ENCODE measurements around the gene CORO6. TPM values are rescaled to one million over a fixed set of nuclear protein-coding genes. Genes with fewer than 3 reads are reported as not detected.

Gene CORO6
- total and polyA plus RNA-seq, 2 experiments from 2014 or later = 3.7 to 6.5 TPM

DNA sequence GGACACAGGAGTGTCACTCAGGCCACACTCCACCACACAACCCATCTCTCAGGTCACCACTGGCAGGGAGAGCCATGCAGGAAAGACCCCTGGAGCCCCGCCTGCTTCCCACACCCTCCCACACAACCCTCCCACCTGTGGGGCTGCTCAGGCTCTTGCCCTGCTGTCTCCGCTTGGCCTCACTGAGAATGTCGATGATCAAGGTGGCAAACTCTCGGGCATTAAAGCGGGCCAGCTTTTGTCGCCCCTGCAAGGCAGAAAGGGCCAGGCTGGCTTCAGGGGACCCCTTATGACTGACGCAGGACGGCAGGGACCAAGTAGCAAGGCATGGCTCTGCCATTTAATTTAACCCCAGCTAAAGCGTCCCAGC, 45.7 kb downstream of the CORO6 start:
- H3K36me3 ChIP-seq (ENCODE audit: low read depth) = peaks cover 5% of the 10 kb centered on the region; the same call in 1 of the 2 replicates
- no peak overlapping the region for H3K4me2 ChIP-seq (ENCODE audit: unreplicated experiment)
- H3K27me3 ChIP-seq (replicated peaks; ENCODE audit: insufficient read depth) = no peaks in the 10 kb centered on the region
- H3K9me2 ChIP-seq (ENCODE audit: insufficient read depth) = no peaks in the 10 kb centered on the region
- no peak overlapping the region for H3K4me3 ChIP-seq
- no peak for DNase-seq
- H3K4me1 ChIP-seq (ENCODE audit: insufficient read depth) = 0 out of 2 replicates have a peak, but pooled peaks cover 8% of the 10 kb centered on the region
- in situ Hi-C loops (cut with MboI) = no loop called here
- no peaks in the 10 kb centered on the region for H4K20me1 ChIP-seq (ENCODE audit: insufficient read depth)
- no peaks in the 10 kb centered on the region for H3K9me3 ChIP-seq (ENCODE audit: low read depth)
- H3K9ac ChIP-seq = no peak overlapping the region
- no peaks in the 10 kb centered on the region for H3F3A ChIP-seq (ENCODE audit: insufficient read depth)
- H3K27ac ChIP-seq = no peak overlapping the region
- WGBS, 2 experiments (ENCODE audit: low coverage in 1 of 2, low lambda C conversion rate in 2 of 2, missing lambda C conversion rate in 2 of 2) = 95 to 97% methylated on average over 8 to 9 of the region's 9 CpGs
- peaks cover under 1% of the 10 kb centered on the region; the same call in 1 of the 2 replicates for H3K79me2 ChIP-seq (ENCODE audit: insufficient read depth)
- no peak overlapping the region for H2AFZ ChIP-seq
- TF ChIP-seq EZH2 (IDR thresholded peaks at IDR 0.05; ENCODE audit: insufficient read depth, poor library complexity, severe bottlenecking) (no peak), EZH2phosphoT487 (IDR thresholded peaks at IDR 0.05; ENCODE audit: insufficient read depth, low read depth) (no peak)

DNA sequence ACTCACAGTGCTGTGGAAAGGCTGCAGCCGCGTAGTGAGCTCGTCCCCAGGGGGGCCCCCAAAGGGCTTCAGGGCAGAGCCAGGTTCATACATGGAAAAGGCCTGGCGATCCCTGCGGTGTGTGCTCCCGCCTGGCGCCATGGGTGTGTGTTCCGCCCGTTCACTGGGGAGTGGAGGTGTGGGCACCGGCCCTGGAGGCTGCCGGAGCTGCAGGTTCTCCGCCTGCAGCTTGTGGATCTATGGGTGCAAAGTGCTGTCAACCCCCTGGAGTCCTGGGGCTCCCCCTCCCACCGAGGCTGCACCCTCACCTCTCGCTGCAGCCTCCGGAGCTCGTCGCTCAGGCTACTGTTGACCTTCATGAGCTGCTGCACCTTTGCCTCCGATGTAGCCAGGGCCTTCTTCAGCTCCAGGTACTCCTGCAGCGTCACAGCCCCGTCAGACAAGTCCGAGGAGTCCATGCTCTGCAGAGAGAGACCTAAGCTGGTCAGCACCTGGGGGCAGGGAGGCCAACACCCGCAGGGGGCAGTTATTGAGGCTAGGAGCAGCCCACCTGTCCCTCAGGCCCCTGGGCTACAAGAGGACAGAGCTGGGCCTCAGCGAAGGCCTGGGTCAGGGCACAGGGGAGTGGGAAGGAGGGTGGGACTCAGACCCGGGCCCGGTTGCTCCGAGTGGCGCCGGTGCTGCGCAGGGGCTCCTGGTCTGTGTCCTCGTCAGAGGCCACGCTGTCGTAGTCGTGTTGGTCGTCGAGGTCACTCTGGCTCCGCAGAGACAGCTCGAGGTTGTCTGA, 46.3 kb downstream of the CORO6 start:
- H3K36me3 ChIP-seq (ENCODE audit: low read depth) = peaks cover 5% of the 10 kb centered on the region; the same call in 1 of the 2 replicates
- H3K9me3 ChIP-seq (ENCODE audit: low read depth) = no peaks in the 10 kb centered on the region
- no peak for DNase-seq
- no peak for TF ChIP-seq EZH2phosphoT487 (IDR thresholded peaks at IDR 0.05; ENCODE audit: insufficient read depth, low read depth)
- no peak for TF ChIP-seq EZH2 (IDR thresholded peaks at IDR 0.05; ENCODE audit: insufficient read depth, poor library complexity, severe bottlenecking)
- no peak overlapping the region for H3K9ac ChIP-seq
- WGBS, 2 experiments (ENCODE audit: low coverage in 1 of 2, low lambda C conversion rate in 2 of 2, missing lambda C conversion rate in 2 of 2) = 94 to 96% methylated on average over 32 to 37 of the region's 37 CpGs
- H3K9me2 ChIP-seq (ENCODE audit: insufficient read depth) = no peaks in the 10 kb centered on the region
- no peak overlapping the region for H3K4me3 ChIP-seq
- H4K20me1 ChIP-seq (ENCODE audit: insufficient read depth) = no peaks in the 10 kb centered on the region
- no peaks in the 10 kb centered on the region; the same call in 1 of the 2 replicates for H3K79me2 ChIP-seq (ENCODE audit: insufficient read depth)
- in situ Hi-C loops (cut with MboI) = no loop called here
- H3K27me3 ChIP-seq (replicated peaks; ENCODE audit: insufficient read depth) = no peaks in the 10 kb centered on the region
- 0 out of 2 replicates have a peak, but pooled peaks cover 8% of the 10 kb centered on the region for H3K4me1 ChIP-seq (ENCODE audit: insufficient read depth)
- no peak overlapping the region for H2AFZ ChIP-seq
- H3K4me2 ChIP-seq (ENCODE audit: unreplicated experiment) = no peak overlapping the region
- no peak overlapping the region for H3K27ac ChIP-seq
- no peaks in the 10 kb centered on the region for H3F3A ChIP-seq (ENCODE audit: insufficient read depth)

DNA sequence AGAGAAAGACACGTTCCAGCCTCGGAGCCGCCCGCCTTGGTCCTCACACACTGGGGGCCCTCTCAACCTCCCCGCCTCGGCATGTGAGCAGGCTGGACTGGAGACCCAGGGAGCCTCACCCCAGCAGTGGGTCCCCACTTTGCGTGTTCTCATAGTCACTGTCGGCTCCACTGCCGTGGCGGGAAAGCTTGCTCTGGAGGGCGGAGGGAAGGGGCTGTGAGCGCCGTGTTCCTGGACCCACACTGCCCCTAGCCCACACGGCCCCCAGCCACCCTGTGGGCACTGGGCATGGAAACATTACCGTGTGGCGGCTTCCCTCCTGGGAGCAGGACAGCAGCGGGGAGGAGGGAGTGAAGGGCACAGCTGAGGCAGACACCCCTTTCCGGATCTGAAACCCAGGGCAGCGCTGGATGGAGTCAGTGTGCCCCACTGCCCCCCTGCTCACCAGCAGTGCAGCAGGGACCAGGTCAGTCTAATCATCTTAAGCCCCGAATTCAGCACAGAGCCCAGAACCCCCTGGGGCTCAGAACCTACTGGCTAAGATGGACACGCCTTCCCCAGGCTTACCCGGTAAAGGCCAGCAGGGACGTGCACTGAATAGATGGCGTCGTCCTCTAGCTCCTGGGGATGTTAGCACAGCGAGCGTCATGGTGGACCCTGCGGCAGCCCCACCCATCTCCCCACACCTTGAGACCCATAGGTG, 47.0 kb downstream of the CORO6 start:
- Histone ChIP-seq H3K27ac (no peak overlapping the region), H3K9me2 (ENCODE audit: insufficient read depth) (no peaks in the 10 kb centered on the region), H3K4me2 (ENCODE audit: unreplicated experiment) (no peak overlapping the region), H3F3A (ENCODE audit: insufficient read depth) (no peaks in the 10 kb centered on the region; the same call in 1 of the 2 replicates), H3K4me1 (ENCODE audit: insufficient read depth) (0 out of 2 replicates have a peak, but pooled peaks cover 8% of the 10 kb centered on the region), H3K36me3 (ENCODE audit: low read depth) (peaks cover 5% of the 10 kb centered on the region; the same call in 1 of the 2 replicates), H3K4me3 (no peak overlapping the region), H3K79me2 (ENCODE audit: insufficient read depth) (no peaks in the 10 kb centered on the region; the same call in 1 of the 2 replicates), H3K9me3 (ENCODE audit: low read depth) (no peaks in the 10 kb centered on the region), H2AFZ (no peak overlapping the region), H4K20me1 (ENCODE audit: insufficient read depth) (no peaks in the 10 kb centered on the region), H3K9ac (no peak overlapping the region), H3K27me3 (replicated peaks; ENCODE audit: insufficient read depth) (no peaks in the 10 kb centered on the region)
- in situ Hi-C loops (cut with MboI) = no loop called here
- no peak for TF ChIP-seq EZH2phosphoT487 (IDR thresholded peaks at IDR 0.05; ENCODE audit: insufficient read depth, low read depth)
- no peak for TF ChIP-seq EZH2 (IDR thresholded peaks at IDR 0.05; ENCODE audit: insufficient read depth, poor library complexity, severe bottlenecking)
- no peak for DNase-seq
- 89% methylated on average over 28 of the region's 28 CpGs for WGBS, 2 experiments (ENCODE audit: low coverage in 1 of 2, low lambda C conversion rate in 2 of 2, missing lambda C conversion rate in 2 of 2)

DNA sequence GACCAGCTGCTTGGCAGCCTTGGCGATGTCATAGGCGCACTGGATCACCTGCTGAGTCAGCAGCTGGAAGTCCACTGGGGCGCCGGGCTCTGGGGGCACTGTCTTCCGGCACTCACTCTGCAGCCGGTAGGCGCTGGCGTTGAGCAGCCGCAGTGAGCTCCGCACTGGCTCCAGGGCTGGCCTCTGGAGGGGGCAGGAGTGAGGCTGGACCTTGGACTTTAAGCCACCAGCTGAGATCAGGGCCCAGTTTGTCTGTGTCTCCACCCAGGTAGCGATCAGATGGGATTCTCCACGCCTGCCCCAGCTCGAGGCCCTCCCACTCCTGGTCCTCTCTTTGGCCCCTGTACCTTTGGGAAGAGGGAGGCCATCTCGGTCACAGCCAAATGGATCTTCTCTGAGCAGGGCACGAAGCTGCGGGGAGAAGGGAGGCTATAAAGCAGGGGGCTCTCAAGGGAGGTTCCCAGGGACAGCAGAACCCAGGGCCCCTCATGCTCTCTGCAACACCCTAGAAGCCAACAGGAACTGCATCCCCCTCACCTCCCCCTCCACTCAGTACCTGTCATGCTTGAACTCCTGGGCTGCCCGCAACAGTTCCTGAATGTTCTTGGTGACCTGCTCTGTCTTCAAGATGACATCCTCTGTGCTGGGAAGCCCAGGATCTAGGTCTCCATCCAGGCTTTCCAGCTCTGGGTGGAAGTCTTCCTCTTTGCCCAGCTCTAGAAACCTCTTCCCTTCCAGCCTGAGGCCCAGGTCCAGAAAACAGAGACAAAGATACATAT, 47.8 kb downstream of the CORO6 start:
- no peak overlapping the region for H2AFZ ChIP-seq
- no peaks in the 10 kb centered on the region for H3K9me3 ChIP-seq (ENCODE audit: low read depth)
- H3K9ac ChIP-seq = no peak overlapping the region
- no peaks in the 10 kb centered on the region for H3K9me2 ChIP-seq (ENCODE audit: insufficient read depth)
- H3K27me3 ChIP-seq (replicated peaks; ENCODE audit: insufficient read depth) = no peaks in the 10 kb centered on the region
- in situ Hi-C loops (cut with MboI) = loop anchor here (25.0 kb wide), 1 partner anchor 113 kb away; no protein-coding TSS in a partner anchor
- TF ChIP-seq EZH2 (IDR thresholded peaks at IDR 0.05; ENCODE audit: insufficient read depth, poor library complexity, severe bottlenecking) (no peak), EZH2phosphoT487 (IDR thresholded peaks at IDR 0.05; ENCODE audit: insufficient read depth, low read depth) (no peak)
- H3K4me3 ChIP-seq = no peak overlapping the region
- no peak overlapping the region for H3K4me2 ChIP-seq (ENCODE audit: unreplicated experiment)
- no peaks in the 10 kb centered on the region for H3K79me2 ChIP-seq (ENCODE audit: insufficient read depth)
- no peak overlapping the region for H3K27ac ChIP-seq
- no peak for DNase-seq
- H3K4me1 ChIP-seq (ENCODE audit: insufficient read depth) = 0 out of 2 replicates have a peak, but pooled peaks cover 8% of the 10 kb centered on the region
- 86 to 94% methylated on average over 16 to 17 of the region's 17 CpGs for WGBS, 2 experiments (ENCODE audit: low coverage in 1 of 2, low lambda C conversion rate in 2 of 2, missing lambda C conversion rate in 2 of 2)
- H3F3A ChIP-seq (ENCODE audit: insufficient read depth) = peaks cover under 1% of the 10 kb centered on the region; the same call in 1 of the 2 replicates
- peaks cover 5% of the 10 kb centered on the region; the same call in 1 of the 2 replicates for H3K36me3 ChIP-seq (ENCODE audit: low read depth)
- no peaks in the 10 kb centered on the region for H4K20me1 ChIP-seq (ENCODE audit: insufficient read depth)

All from GM23248 (cell line).